HG03520 (cell line): ENCODE measurements around the gene ASB2.

ENCODE experiments used
- ATAC-seq: cut with Tn5 transposase; IDR thresholded peaks from one replicate; pipeline ENCODE4 v1.9.1; 2021; ENCODE audit warnings: mild to moderate bottlenecking, moderate library complexity; ENCODE audit not compliant: unreplicated experiment

ASB2 gene

GRCh38 chr14:93911975-93912615 is 64.3 kb downstream of the ASB2 start:
- ATAC-seq = no peak

GRCh38 chr14:93909429-93910128 is 66.8 kb downstream of the ASB2 start:
- ATAC-seq = no peak

GRCh38 chr14:93906341-93907329 is 69.7 kb downstream of the ASB2 start:
- ATAC-seq = no peak

GRCh38 chr14:93905623-93906022 is 70.7 kb downstream of the ASB2 start:
- no peak for ATAC-seq

- no peak for ATAC-seq
Measured at GRCh38 chr14:93903342-93904184, 72.8 kb downstream of the ASB2 start.

GRCh38 chr14:93902619-93903307 is 73.6 kb downstream of the ASB2 start:
- no peak for ATAC-seq

GRCh38 chr14:93901813-93902212 is 74.6 kb downstream of the ASB2 start:
- no peak for ATAC-seq

GRCh38 chr14:93898731-93899130 is 77.6 kb downstream of the ASB2 start:
- ATAC-seq = no peak

GRCh38 chr14:93898081-93898611 is 78.2 kb downstream of the ASB2 start:
- ATAC-seq = no peak

GRCh38 chr14:93897476-93897845 is 78.9 kb downstream of the ASB2 start:
- ATAC-seq = no peak

GRCh38 chr14:93895023-93895604 is 81.3 kb downstream of the ASB2 start:
- no peak for ATAC-seq

- no peak for ATAC-seq
Measured at GRCh38 chr14:93893661-93894261, 82.6 kb downstream of the ASB2 start.

GRCh38 chr14:93892923-93893558 is 83.3 kb downstream of the ASB2 start:
- ATAC-seq = no peak

GRCh38 chr14:93892505-93892839 is 83.9 kb downstream of the ASB2 start:
- no peak for ATAC-seq

- no peak for ATAC-seq
Measured at GRCh38 chr14:93891756-93892504, 84.4 kb downstream of the ASB2 start.

GRCh38 chr14:93889739-93890483 is 86.5 kb downstream of the ASB2 start:
- no peak for ATAC-seq

- no peak for ATAC-seq
Measured at GRCh38 chr14:93888995-93889394, 87.4 kb downstream of the ASB2 start.
